HG03097 (cell line): ENCODE results near the gene TTYH2.

Source experiments
- ATAC-seq: cut with Tn5 transposase; IDR thresholded peaks from one replicate; pipeline ENCODE4 v1.9.1; 2021; ENCODE audit not compliant: unreplicated experiment, low FRiP score

Gene TTYH2

GRCh38 chr17:74213861-74214391 lies 555 bp downstream of the TTYH2 start:
- ATAC-seq, result no peak

- no peak for ATAC-seq
Measured at GRCh38 chr17:74214484-74215341, 1.3 kb downstream of the TTYH2 start.

GRCh38 chr17:74215342-74215727 lies 2.0 kb downstream of the TTYH2 start:
- no peak for ATAC-seq

GRCh38 chr17:74216505-74216904 lies 3.1 kb downstream of the TTYH2 start:
- ATAC-seq, result no peak

GRCh38 chr17:74217037-74217730 lies 3.8 kb downstream of the TTYH2 start:
- ATAC-seq, result no peak

DNA sequence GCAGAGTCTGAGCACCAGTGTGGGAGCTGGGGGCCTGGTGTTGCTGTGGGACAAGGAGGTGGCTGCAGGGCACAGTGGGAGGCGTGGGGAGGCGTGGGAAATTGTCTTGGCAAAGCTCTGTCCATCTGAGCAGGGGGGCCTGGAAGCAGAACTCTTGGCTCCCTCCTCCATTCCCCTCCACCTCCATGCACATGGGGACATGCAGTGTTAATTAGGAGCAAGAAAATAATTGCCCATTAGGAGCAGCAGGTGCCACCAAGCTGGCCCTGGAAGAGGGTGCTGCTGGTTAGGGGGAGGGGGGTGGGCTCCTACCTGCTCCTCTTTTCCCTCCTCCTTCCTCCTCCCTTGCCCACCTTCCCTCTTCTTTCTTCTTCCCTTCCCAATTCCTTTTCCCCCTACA lies 4.5 kb downstream of the TTYH2 start:
- ATAC-seq, result no peak

DNA sequence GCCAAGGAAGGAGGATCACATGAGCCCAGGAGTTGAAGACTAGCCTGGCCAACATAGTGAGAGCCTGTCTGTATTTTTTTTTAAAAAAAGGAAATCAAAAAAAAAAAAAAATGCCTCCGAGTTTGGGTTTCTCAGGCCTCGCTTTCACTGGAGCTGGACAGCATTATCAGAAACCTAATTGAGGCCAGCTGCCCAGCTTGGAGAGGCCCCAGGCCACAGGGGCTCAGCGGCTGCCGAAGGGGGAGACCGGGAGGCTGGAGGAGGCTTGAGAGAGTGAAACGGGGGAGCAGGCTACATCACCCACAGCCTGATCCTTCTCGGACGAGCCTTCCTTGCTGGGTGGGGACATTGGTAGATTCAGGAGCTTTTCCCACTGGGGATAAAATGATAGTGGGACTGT lies 5.1 kb downstream of the TTYH2 start:
- no peak for ATAC-seq

DNA sequence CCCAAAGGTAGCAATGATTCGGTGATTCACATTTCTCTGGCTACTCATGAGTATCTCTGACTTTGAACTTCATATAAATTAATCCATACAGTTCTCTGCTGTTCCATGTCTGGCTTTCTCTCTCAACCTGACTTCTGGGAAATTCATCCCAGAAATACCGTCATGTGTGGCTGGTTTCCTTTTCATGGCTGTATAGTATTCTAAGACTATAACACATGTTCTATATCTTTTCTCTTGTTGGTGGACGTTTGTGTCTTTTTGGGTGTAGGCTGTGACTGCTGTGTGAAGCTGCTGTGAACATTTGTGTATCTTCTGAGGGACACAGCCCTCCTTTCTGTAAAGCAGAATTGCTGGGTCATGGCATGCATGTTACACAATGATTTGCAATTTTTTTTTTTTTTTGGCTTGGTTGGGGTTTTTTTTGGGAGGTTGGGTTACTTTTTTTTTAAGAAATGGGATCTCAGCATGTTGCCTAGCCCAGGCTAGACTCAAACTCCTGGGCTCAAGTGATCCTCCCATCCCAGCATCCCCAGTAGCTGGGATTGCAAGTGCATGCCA lies 6.3 kb downstream of the TTYH2 start:
- no peak for ATAC-seq

DNA sequence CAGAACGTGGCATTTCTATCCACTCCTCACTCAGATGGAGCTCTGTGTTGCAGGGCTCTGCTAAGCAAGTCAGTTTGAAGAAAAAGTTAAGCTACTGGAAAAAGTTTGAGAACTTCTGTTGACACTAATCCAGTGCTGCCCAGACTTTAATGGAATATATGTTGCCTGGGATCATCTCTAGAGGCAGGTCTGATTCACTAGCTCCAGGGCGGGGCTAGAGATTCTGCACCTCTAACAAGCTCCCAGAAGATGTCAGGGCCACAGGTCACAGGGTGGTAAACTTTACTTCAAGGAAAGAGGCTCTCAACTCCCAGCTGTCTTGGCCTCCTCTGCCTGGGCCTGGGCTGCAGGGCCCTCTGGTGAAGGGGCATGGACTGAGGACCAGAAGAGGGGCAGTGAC lies 6.8 kb downstream of the TTYH2 start:
- ATAC-seq, result no peak

- ATAC-seq, result no peak
Measured at GRCh38 chr17:74220946-74221818, 7.8 kb downstream of the TTYH2 start.

DNA sequence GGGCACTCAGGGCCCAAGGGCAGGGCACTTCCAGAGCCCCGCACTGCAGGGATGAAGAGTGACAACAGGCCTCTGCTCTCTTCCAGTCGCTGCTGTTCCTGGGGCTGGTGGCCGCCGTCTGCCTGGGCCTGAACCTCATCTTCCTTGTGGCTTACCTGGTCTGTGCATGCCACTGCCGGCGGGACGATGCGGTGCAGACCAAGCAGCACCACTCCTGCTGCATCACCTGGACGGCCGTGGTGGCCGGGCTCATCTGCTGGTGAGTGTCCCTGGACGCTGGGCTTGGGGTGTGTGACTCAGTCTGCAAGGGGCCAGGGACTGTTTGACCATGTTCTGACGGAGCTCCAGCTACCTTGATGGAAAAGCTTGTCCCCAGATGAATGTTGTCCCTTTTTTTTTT lies 9.0 kb downstream of the TTYH2 start:
- ATAC-seq, result no peak

GRCh38 chr17:74223901-74224300 lies 10.5 kb downstream of the TTYH2 start:
- no peak for ATAC-seq

DNA sequence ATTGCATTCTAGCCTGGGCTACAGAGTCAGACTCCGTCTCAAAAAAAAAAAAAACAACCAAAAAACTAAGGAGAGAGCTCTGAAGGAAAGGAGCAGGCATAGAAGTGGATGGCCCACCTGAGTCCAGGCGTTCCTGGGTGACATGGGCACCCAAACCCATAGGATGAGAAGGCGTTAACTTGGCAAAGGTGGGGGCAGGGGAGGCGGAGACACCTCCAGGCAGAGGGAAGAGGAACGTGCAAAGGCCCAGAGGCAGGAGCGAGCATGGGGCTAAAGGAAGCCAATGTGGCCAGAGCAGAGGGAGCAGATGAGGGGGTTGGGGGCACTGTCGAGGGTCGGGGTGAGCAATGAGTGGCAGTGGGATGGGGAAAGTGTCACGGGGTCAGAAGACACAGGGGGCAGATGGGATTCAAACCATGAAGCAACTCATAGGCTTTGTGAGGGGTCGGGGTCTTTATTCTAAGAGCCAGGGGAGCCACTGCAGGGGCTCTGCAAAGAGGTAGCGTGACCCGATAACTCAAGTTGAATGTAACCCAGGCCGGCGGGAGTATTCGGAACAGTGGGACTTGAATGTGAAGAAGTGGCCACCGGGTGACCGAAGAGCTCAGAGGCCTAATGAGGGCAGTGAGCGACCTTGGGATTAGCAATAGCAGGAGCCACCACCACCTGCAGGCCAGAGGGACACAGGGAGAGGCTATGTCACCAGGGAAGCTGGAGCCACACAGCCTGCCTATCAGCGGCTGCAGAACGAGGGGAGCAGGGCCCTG lies 11.8 kb downstream of the TTYH2 start:
- ATAC-seq, result no peak

- ATAC-seq, result no peak
Measured at GRCh38 chr17:74226252-74226651, 12.9 kb downstream of the TTYH2 start.

DNA sequence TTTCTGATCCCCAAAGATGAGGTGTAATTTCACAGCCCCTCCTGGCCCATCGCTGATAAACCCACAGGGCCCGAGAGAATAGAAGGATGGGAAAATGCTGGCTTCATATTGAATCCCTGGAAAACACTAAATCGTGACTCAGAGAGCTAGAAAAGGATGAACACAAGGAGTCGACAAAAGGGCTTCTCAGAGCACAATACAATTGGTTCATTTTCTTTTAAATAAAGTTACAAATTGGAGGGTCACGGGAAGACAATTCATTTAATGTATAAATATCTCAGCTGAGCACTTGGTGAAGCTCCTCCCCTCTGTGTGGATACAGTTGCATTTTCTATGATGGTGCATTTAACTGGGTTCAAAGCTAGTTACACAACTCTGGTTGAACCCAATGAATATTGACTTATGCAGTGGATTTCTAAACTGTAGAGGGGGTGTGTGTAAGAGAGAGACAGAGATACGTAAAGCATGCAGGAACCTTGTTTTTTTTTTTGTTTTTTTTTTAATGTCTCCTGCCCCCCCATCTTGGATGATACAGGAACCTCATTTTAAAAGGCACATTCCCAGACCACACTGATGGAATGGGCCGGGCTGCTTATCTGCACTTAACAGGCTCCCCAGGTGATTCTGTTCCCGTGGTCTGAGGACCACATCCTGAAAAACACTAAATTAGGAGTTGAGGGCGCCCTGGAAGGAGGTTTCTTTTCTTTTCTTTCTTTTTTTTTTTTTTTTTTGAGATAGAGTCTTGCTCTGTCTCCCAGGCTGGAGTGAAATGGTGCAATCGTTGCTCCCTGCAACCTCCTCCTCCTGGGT lies 14.1 kb downstream of the TTYH2 start:
- ATAC-seq, result no peak

- ATAC-seq, result no peak
Measured at GRCh38 chr17:74228306-74228978, 15.1 kb downstream of the TTYH2 start.

DNA sequence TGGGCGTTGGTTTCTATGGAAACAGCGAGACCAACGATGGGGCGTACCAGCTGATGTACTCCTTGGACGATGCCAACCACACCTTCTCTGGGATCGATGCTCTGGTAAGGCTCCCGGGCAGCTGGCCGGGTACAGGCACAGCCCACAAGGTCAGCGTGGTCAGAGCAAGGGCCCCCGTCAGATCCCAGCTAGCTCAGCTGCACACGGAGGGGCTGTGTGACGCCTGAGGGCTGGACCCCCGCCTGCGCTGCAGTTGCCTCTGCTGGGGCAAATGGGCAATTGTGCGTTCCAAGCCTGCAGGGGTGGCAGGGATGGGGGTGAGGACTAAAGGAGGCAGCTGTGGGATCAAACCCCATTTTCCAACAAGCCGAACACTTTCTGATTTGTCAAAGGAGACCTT lies 17.5 kb downstream of the TTYH2 start:
- ATAC-seq, result no peak
